Measurements from ENCODE around the gene MYH7.

GRCh38 chr14:23377198-23377550, 58.3 kb downstream of the MYH7 start:
- TF ChIP-seq CTCF (IDR thresholded peaks at IDR 0.05): no peak
- TF ChIP-seq POLR2A (IDR thresholded peaks at IDR 0.05): no peak
